Prostate gland (tissue), 2 donors: ENCODE data around the gene HSF2BP. TPM values are rescaled to one million over a fixed set of nuclear protein-coding genes. Genes with fewer than 3 reads are reported as not detected.
"Not testable (repeated sequence)": the region's sequence is repeated elsewhere in the genome, so short reads cannot be mapped to it uniquely, and the experiment has no call there.

Source experiments
- DNase-seq: peaks from one replicate; pipeline ENCODE4 v3.0.0-alpha.2; 2019; ENCODE audit warnings: low spot score
- H3K27ac ChIP-seq, 2 donors: fragments of 200-600 bp; sonication (generic); 2 replicates each; pipeline ENCODE4 v1.5.1; 2017 to 2019
- H3K27me3 ChIP-seq: fragments of 200-600 bp; sonication (generic); replicated peaks from 2 replicates; pipeline ENCODE4 v1.5.1; 2019; ENCODE audit not compliant: insufficient read depth
- H3K36me3 ChIP-seq, 2 donors: fragments of 200-600 bp; sonication (generic); 1 replicate in 1 of 2; 2 replicates in 1 of 2; pipeline versions ENCODE4 v1.5.1 to v1.8.1; 2017 to 2019
- H3K4me1 ChIP-seq: fragments of 200-600 bp; sonication (generic); replicated peaks from 2 replicates; pipeline ENCODE4 v1.5.1; 2019
- H3K4me3 ChIP-seq, 2 donors: fragments of 200-600 bp; sonication (generic); 2 replicates each; pipeline ENCODE4 v1.5.1; 2017 to 2019
- H3K9me3 ChIP-seq: fragments of 200-600 bp; sonication (generic); 2 replicates; pipeline ENCODE4 v1.5.1; 2017
- POLR2A ChIP-seq: fragments of 450-650 bp; IDR thresholded peaks from one replicate; pipeline ENCODE4 v1.6.1; 2016; ENCODE audit warnings: antibody characterized with exemption, mild to moderate bottlenecking
- POLR2AphosphoS5 ChIP-seq: sonication (generic); formaldehyde crosslinking; IDR thresholded peaks from one replicate; pipeline ENCODE4 v1.6.1; 2017; ENCODE audit warnings: antibody characterized with exemption
- WGBS: methylation state at CpG from one replicate; pipeline ENCODE4 v1.1.5; 2018; 5-methylcytosine and 5-hydroxymethylcytosine counted together
- intact Hi-C: fragments of 100-400 bp; cut with DNase I; formaldehyde crosslinking; loops from one replicate; pipeline ENCODE4 v1.14.2; 2022
- total RNA-seq, 2 donors: library from RNA; depleted of rRNA; stranded (reverse); fragments of >200 nt; gene quantifications; one replicate each; pipeline ENCODE4 v1.1.0, GENCODE V29; 2016
- TF ChIP-seq, protein P1 (sequence below), 4 experiments: fragments of 200-600 bp in 2 of 4; fragments of 450-650 bp in 2 of 4; sonication (generic) in 2 of 4; IDR thresholded peaks; 1 replicate in 3 of 4; 2 replicates in 1 of 4; pipeline ENCODE4 v1.5.1; 2016 to 2019; ENCODE audit warnings: antibody characterized with exemption in 4 of 4, mild to moderate bottlenecking in 2 of 4, moderate library complexity in 2 of 4

The HSF2BP gene
- total RNA-seq, 2 donors from 2014 or later, result 3.2 to 7.0 TPM

DNA sequence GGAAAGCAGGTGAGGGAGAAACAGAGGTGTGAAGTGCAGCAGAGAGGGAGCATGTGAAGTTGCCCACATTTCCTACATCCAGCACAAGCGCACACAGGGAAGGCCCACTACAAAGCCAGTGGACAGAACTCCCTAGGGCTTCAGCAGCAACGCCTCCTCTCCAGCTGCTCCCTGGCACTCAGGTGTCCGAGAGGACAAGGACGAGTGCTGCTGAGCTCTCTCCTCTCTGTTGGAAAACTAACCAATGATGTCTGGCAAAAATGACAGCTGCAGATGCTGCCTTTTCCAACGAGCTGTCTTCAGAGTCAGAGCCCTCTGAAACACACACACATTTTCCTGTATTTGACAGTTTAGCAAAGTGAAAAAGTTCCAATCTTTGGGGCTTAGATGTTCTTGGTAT lies 86.8 kb downstream of the HSF2BP start:
- H3K27ac ChIP-seq, result no peak overlapping the region
- no peaks in the 10 kb centered on the region for H3K27me3 ChIP-seq
- intact Hi-C loops, result no loop called here
- no peaks in the 10 kb centered on the region for H3K4me1 ChIP-seq
- no peaks in the 10 kb centered on the region for H3K9me3 ChIP-seq
- no peaks in the 10 kb centered on the region for H3K36me3 ChIP-seq
- H3K4me3 ChIP-seq, result no peak overlapping the region
- no peak for DNase-seq
- 73% methylated on average over 5 of the region's 5 CpGs for WGBS
- no peak for TF ChIP-seq POLR2A
- no peak for TF ChIP-seq POLR2AphosphoS5

DNA sequence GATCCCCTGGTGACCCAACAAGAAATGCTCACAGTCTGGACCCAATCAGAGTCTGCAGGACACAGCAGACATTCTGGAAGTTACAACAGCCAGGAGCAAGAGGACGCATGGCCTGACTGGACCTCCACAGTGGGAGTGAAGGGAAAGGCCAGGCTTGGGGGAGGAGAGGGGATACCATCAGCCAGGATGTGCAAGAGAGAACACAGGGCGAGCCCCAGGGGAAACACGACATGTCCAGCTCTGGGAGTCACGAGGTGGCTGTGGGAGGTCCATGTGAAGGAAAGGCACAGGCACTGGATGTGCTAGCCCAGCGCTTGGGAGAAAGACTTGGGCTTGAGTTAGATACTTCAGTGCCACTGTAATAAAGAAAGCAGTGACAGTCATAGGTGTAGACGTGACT lies 87.3 kb downstream of the HSF2BP start:
- 77% methylated on average over 6 of the region's 6 CpGs for WGBS
- H3K9me3 ChIP-seq, result no peaks in the 10 kb centered on the region
- H3K4me3 ChIP-seq, result no peak overlapping the region
- no peaks in the 10 kb centered on the region for H3K36me3 ChIP-seq
- no peak overlapping the region for H3K27ac ChIP-seq
- TF ChIP-seq POLR2AphosphoS5 (no peak), POLR2A (no peak)
- TF ChIP-seq, protein P1, sequence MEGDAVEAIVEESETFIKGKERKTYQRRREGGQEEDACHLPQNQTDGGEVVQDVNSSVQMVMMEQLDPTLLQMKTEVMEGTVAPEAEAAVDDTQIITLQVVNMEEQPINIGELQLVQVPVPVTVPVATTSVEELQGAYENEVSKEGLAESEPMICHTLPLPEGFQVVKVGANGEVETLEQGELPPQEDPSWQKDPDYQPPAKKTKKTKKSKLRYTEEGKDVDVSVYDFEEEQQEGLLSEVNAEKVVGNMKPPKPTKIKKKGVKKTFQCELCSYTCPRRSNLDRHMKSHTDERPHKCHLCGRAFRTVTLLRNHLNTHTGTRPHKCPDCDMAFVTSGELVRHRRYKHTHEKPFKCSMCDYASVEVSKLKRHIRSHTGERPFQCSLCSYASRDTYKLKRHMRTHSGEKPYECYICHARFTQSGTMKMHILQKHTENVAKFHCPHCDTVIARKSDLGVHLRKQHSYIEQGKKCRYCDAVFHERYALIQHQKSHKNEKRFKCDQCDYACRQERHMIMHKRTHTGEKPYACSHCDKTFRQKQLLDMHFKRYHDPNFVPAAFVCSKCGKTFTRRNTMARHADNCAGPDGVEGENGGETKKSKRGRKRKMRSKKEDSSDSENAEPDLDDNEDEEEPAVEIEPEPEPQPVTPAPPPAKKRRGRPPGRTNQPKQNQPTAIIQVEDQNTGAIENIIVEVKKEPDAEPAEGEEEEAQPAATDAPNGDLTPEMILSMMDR (IDR thresholded peaks at IDR 0.05), result no peak
- H3K4me1 ChIP-seq, result no peaks in the 10 kb centered on the region
- no peaks in the 10 kb centered on the region for H3K27me3 ChIP-seq
- intact Hi-C loops, result no loop called here
- no peak for DNase-seq

DNA sequence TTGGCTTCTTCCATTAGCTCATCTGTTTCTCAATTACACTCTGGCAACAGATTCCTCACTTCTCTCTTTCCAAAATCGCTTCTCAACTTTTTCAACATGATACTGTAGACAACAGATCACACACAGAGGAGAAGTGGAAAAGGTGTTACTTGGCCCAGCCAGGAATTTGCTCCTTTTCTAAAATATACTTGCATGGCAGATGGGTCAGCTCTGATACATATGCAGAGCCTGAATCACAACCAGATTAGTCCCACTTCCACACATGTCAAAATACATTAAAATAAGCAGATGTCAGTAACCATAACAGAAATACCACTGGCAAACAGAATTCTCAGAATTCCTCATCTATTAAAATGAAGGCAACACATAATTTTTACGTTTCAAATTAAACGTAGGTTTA lies 89.1 kb downstream of the HSF2BP start:
- WGBS, result no CpG with 5 or more reads among the region's 3 CpGs
- H3K4me3 ChIP-seq, H3K27ac ChIP-seq, H3K27me3 ChIP-seq, H3K36me3 ChIP-seq, DNase-seq, H3K4me1 ChIP-seq, intact Hi-C loops, H3K9me3 ChIP-seq: not testable (repeated sequence)

DNA sequence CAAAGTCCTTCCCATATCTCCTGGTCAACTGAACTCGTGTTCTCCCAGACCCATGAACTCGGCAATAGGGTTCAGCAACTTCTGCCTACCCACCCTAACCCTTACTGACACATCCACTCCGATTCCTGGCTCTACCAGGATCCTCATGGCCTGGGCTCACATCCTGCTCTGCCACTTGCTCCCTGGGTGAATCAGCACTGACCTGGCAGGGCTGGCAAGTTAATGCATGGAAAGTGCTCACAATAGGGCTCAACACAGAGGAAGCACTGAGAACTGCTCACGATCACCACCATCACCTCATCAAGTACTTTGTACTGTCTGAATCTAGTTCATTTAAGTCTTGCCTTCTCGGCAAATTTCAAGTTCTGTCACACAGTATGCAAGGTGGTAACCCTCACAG lies 96.8 kb downstream of the HSF2BP start:
- H3K4me3 ChIP-seq, intact Hi-C loops, H3K27me3 ChIP-seq, H3K4me1 ChIP-seq, H3K9me3 ChIP-seq, H3K36me3 ChIP-seq, DNase-seq, H3K27ac ChIP-seq: not testable (repeated sequence)
- WGBS, result no CpG with 5 or more reads among the region's 5 CpGs

DNA sequence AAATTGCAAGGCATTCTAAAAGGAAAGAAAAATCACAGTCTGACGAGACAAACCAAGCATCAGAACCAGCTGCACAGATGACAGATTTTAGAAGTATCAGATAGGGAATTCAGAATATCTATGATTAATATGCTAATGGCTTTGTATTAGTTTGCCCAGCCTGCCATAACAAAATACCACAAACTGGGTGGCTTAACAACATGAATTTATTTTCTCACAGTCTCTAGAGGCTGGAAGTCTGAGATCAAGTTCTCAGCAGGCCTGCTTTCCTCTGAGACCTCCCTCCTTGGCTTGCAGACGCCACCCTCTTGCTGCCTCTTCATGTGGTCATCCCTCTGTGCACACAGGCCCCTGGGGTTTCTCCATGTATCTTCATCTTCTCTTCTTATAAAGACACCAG lies 118.7 kb downstream of the HSF2BP start:
- DNase-seq, H3K27me3 ChIP-seq, H3K9me3 ChIP-seq, intact Hi-C loops, H3K36me3 ChIP-seq, H3K4me1 ChIP-seq, H3K27ac ChIP-seq, H3K4me3 ChIP-seq: not testable (repeated sequence)
- no CpG with 5 or more reads among the region's 2 CpGs for WGBS

DNA sequence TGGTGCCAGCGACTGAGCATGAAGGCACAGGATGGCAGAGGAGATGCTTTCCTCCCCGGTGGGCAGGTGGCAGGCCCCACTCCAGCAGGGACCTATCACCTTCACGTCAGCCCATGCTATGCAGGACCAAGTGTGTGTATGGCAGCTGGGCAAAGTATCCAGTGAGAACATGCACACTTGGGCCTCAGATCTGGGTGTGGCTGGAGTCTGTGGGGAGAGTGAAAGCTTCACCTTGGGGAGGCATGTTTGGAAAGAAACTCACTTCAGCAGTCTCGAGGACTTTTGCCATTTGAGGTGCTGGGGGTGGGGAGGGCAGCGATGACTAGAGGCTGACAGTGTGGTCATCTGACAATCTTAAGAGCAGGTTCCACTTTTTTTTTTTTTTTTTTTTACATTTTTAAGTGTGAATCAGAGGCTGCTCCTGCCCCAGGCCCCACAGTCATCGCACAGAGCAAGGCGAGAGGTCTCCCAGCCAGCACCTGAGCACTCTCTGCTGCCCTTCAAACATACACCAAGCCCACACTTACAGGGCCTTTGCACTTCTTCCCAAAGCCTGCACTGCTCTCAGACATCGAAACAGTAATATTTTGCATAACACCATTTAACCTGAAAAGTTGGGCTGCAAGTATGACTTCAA lies 136.7 kb downstream of the HSF2BP start:
- H3K4me1 ChIP-seq, H3K27ac ChIP-seq, H3K9me3 ChIP-seq, H3K27me3 ChIP-seq, intact Hi-C loops, H3K36me3 ChIP-seq, DNase-seq, H3K4me3 ChIP-seq: not testable (repeated sequence)
- WGBS, result no CpG with 5 or more reads among the region's 8 CpGs

DNA sequence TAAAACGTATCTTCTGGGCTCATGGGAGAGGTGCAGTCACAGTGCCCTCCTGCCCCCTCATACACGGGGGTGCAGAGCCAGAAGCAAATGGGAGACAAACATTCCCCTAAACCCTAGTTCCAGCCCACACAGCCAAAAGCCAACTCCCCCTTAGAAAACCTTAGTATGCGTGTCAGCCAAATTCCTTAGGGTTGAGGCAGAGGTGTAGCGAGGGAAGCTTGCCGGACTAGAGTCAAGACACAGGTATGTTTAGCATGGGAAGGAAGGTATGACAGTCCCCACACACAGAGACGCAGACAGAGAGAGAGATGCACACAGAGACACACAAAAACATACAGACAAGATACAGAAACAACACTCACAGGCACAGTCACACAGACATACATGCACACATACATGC lies 141.6 kb downstream of the HSF2BP start:
- H3K27me3 ChIP-seq, H3K4me1 ChIP-seq, DNase-seq, H3K4me3 ChIP-seq, H3K9me3 ChIP-seq, H3K36me3 ChIP-seq, H3K27ac ChIP-seq, intact Hi-C loops: not testable (repeated sequence)
- WGBS, result no CpG with 5 or more reads among the region's 6 CpGs

DNA sequence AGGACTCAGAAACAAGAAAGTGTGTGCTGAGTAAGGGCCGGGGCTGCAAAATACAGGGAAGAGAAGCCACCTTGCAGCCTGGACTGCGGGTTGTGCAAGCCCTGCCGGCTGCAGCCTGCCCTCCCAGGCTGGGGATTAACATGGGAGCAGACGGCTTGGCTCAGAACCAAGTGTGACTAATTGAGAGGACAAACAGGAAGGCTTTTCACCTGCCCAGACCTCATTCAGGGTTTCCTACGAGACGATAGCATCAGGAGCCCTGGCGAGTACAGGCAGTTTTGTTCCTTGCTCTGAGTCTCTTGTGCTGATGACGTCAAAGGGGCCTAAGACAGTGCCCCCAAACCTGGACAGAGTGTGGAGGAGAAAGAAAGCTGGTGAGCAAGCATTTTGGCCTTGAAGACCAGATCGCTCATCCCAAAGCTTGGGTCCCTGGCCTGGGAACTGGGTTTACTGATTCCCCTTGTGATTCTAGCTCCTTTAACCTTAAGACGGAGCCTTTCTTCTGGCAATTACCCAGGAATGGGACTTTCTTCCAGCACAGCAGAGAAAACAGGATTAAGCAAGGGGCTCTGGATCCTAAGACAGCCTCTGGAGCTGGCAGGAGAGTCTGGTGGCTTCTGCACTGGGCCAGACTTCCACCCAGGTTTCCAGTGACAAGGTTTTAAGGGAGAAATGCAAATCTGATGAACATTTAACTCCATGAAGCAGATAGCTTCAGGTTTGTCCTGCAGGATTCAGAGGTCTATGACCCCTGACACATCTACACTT lies 142.2 kb downstream of the HSF2BP start:
- DNase-seq, intact Hi-C loops, H3K4me3 ChIP-seq, H3K9me3 ChIP-seq, H3K36me3 ChIP-seq, H3K27ac ChIP-seq, H3K4me1 ChIP-seq, H3K27me3 ChIP-seq: not testable (repeated sequence)
- WGBS, result no CpG with 5 or more reads among the region's 10 CpGs

DNA sequence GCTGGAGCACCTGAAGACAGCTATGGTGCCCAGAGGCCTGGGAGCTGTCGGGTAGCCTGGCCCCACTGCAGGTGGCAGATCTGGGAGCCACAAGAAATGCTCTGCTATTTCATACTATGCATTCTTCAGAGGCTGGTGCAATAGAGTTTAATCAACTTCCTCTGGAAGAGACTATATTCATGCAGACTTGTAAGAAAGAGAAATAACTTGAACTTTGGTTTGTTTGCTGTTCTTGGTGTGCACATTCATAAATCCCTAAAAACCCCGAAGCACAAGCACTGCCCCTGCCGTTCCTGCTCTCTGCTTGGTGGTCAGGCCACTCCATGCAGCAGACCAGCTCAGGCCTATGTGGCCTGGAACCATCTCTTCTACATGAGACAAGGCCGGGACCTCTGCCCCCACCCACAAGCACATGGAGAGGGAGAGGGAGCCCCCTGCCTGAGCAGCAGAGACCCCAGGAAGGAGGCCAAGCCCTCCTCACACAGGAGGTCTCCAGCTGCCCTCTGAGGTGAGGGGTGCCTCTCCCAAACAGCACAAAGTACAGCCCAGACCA lies 142.9 kb downstream of the HSF2BP start:
- H3K9me3 ChIP-seq, H3K27ac ChIP-seq, H3K4me3 ChIP-seq, H3K36me3 ChIP-seq, H3K27me3 ChIP-seq, H3K4me1 ChIP-seq, DNase-seq, intact Hi-C loops: not testable (repeated sequence)
- no CpG with 5 or more reads among the region's 4 CpGs for WGBS

DNA sequence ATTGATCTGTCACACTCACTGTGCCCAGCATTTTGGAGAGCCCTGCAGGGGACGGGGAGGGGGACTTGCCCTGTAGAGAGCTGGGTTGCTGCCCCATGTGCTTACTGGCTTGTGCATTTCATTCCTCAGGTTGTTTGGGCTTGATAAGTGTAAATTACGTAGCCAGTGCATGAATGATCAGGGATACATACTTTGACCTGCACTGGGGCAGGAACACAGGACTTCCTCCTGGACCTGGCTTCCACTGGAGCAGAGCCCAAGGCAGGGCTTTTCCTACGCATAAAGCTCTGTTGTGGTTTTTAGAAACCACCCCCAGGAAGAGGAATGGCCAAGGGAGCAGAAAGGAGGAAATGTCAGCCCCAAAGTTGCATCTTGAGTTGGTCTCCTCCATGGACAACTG lies 144.5 kb downstream of the HSF2BP start:
- H3K4me3 ChIP-seq, H3K27ac ChIP-seq, H3K9me3 ChIP-seq, H3K27me3 ChIP-seq, H3K36me3 ChIP-seq, H3K4me1 ChIP-seq, intact Hi-C loops, DNase-seq: not testable (repeated sequence)
- no CpG with 5 or more reads among the region's 3 CpGs for WGBS

DNA sequence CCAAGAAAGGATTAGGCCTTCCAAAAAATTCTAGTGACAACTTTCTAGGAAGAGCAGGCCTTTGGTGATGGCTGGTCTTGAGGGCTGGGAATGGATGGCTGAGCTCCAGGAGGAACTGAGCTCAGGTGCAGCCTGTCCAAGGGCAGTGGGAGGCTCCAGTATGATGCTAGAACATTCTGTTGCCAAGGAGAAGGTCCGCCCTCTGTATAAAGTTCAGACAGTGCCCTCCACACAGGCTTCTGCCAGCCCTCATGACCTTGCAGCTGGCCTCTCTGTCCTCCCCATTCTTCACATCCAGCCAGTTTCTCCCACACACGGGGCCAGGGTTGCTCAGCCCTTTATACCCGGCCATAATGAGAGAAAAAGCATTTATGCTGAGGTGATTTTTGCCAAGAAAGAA lies 146.3 kb downstream of the HSF2BP start:
- H3K36me3 ChIP-seq, intact Hi-C loops, H3K27me3 ChIP-seq, H3K27ac ChIP-seq, H3K4me3 ChIP-seq, H3K9me3 ChIP-seq, H3K4me1 ChIP-seq, DNase-seq: not testable (repeated sequence)
- no CpG with 5 or more reads among the region's 3 CpGs for WGBS
